Measurements from ENCODE around the gene RDH12. TPM values are rescaled to one million over a fixed set of nuclear protein-coding genes. Genes with fewer than 3 reads are reported as not detected.

RDH12 gene
- total RNA-seq, 1 experiment from 2014 or later = 0.66 TPM

GRCh38 chr14:67733616-67734015 is 31.9 kb downstream of the RDH12 start:
- in situ Hi-C loops (cut with HindIII; ENCODE audit: low pct_unique_long_range_greater_than_20kb, low sequenced_read_pairs) = no loop called here
- no peak for DNase-seq (ENCODE audit: low read depth, low spot score)

GRCh38 chr14:67734675-67735074 is 33.0 kb downstream of the RDH12 start:
- DNase-seq (ENCODE audit: low read depth, low spot score) = no peak
- in situ Hi-C loops (cut with HindIII; ENCODE audit: low pct_unique_long_range_greater_than_20kb, low sequenced_read_pairs) = no loop called here

- in situ Hi-C loops (cut with HindIII; ENCODE audit: low pct_unique_long_range_greater_than_20kb, low sequenced_read_pairs) = no loop called here
- no peak for DNase-seq (ENCODE audit: low read depth, low spot score)
These were observed 33.9 kb downstream of the RDH12 start for GRCh38 chr14:67735336-67736147.

GRCh38 chr14:67736771-67737170 is 35.1 kb downstream of the RDH12 start:
- in situ Hi-C loops (cut with HindIII; ENCODE audit: low pct_unique_long_range_greater_than_20kb, low sequenced_read_pairs) = no loop called here

GRCh38 chr14:67738740-67739504 is 37.2 kb downstream of the RDH12 start:
- peak; percentile 94 for DNase-seq (ENCODE audit: low read depth, low spot score)
- in situ Hi-C loops (cut with HindIII; ENCODE audit: low pct_unique_long_range_greater_than_20kb, low sequenced_read_pairs) = no loop called here

More at GRCh38 chr14:67736771-67737170, 35.1 kb downstream of the RDH12 start:
- DNase-seq (ENCODE audit: low read depth, low spot score) = no peak

- in situ Hi-C loops (cut with HindIII; ENCODE audit: low pct_unique_long_range_greater_than_20kb, low sequenced_read_pairs) = no loop called here
- no peak for DNase-seq (ENCODE audit: low read depth, low spot score)
These were observed 42.4 kb downstream of the RDH12 start for GRCh38 chr14:67744046-67744445.

GRCh38 chr14:67746927-67747326 is 45.2 kb downstream of the RDH12 start:
- in situ Hi-C loops (cut with HindIII; ENCODE audit: low pct_unique_long_range_greater_than_20kb, low sequenced_read_pairs) = no loop called here
- no peak for DNase-seq (ENCODE audit: low read depth, low spot score)

- DNase-seq (ENCODE audit: low read depth, low spot score) = no peak
- in situ Hi-C loops (cut with HindIII; ENCODE audit: low pct_unique_long_range_greater_than_20kb, low sequenced_read_pairs) = no loop called here
These were observed 46.6 kb downstream of the RDH12 start for GRCh38 chr14:67748312-67748711.

GRCh38 chr14:67749341-67750084 is 47.8 kb downstream of the RDH12 start:
- in situ Hi-C loops (cut with HindIII; ENCODE audit: low pct_unique_long_range_greater_than_20kb, low sequenced_read_pairs) = no loop called here
- no peak for DNase-seq (ENCODE audit: low read depth, low spot score)

GRCh38 chr14:67756496-67756895 is 54.8 kb downstream of the RDH12 start:
- no peak for DNase-seq (ENCODE audit: low read depth, low spot score)
- in situ Hi-C loops (cut with HindIII; ENCODE audit: low pct_unique_long_range_greater_than_20kb, low sequenced_read_pairs) = no loop called here

GRCh38 chr14:67757175-67757574 is 55.5 kb downstream of the RDH12 start:
- no peak for DNase-seq (ENCODE audit: low read depth, low spot score)
- in situ Hi-C loops (cut with HindIII; ENCODE audit: low pct_unique_long_range_greater_than_20kb, low sequenced_read_pairs) = no loop called here

GRCh38 chr14:67759916-67760315 is 58.2 kb downstream of the RDH12 start:
- DNase-seq (ENCODE audit: low read depth, low spot score) = no peak
- in situ Hi-C loops (cut with HindIII; ENCODE audit: low pct_unique_long_range_greater_than_20kb, low sequenced_read_pairs) = no loop called here

GRCh38 chr14:67762051-67762450 is 60.4 kb downstream of the RDH12 start:
- DNase-seq (ENCODE audit: low read depth, low spot score) = peak; percentile 92
- in situ Hi-C loops (cut with HindIII; ENCODE audit: low pct_unique_long_range_greater_than_20kb, low sequenced_read_pairs) = no loop called here

GRCh38 chr14:67763158-67763822 is 61.6 kb downstream of the RDH12 start:
- in situ Hi-C loops (cut with HindIII; ENCODE audit: low pct_unique_long_range_greater_than_20kb, low sequenced_read_pairs) = no loop called here
- no peak for DNase-seq (ENCODE audit: low read depth, low spot score)

- no peak for DNase-seq (ENCODE audit: low read depth, low spot score)
- in situ Hi-C loops (cut with HindIII; ENCODE audit: low pct_unique_long_range_greater_than_20kb, low sequenced_read_pairs) = no loop called here
These were observed 62.8 kb downstream of the RDH12 start for GRCh38 chr14:67764496-67764895.

GRCh38 chr14:67765192-67765834 is 63.6 kb downstream of the RDH12 start:
- in situ Hi-C loops (cut with HindIII; ENCODE audit: low pct_unique_long_range_greater_than_20kb, low sequenced_read_pairs) = no loop called here
- no peak for DNase-seq (ENCODE audit: low read depth, low spot score)

GRCh38 chr14:67766035-67766680 is 64.5 kb downstream of the RDH12 start:
- DNase-seq (ENCODE audit: low read depth, low spot score) = no peak
- in situ Hi-C loops (cut with HindIII; ENCODE audit: low pct_unique_long_range_greater_than_20kb, low sequenced_read_pairs) = no loop called here

All from SK-MEL-5 (cell line).